WTC11 (cell line): Measurements from ENCODE around the gene KCNJ1. TPM values are rescaled to one million over a fixed set of nuclear protein-coding genes. Genes with fewer than 3 reads are reported as not detected.

Source experiments
- ATAC-seq: fragments of 200-7000 bp; cut with Tn5 transposase; 2 replicates; pipeline ENCODE4 v1.10.0; 2021; ENCODE audit warnings: mild to moderate bottlenecking, moderate library complexity
- CTCF ChIA-PET: fragments of 300-600 bp; sonication (Branson Sonifier 250); formaldehyde crosslinking; loops from one replicate; lab custom pipeline; 2021; ENCODE audit warnings: antibody characterized with exemption; lab: Charles Lee
- POLR2A ChIA-PET: fragments of 350-600 bp; sonication (Branson Sonifier 250); formaldehyde crosslinking; loops from one replicate; lab custom pipeline; 2021; ENCODE audit warnings: antibody characterized with exemption; lab: Charles Lee
- DNase-seq: peaks from one replicate; pipeline ENCODE4 v3.0.0; 2021; ENCODE audit warnings: low spot score
- H3K27ac Mint-ChIP-seq: 2 replicates; pipeline ENCODE4 v1.8.0; 2021; ENCODE audit warnings: mixed read lengths
- H3K27me3 Mint-ChIP-seq: 2 replicates; pipeline ENCODE4 v1.8.0; 2021; ENCODE audit warnings: low read depth, mild to moderate bottlenecking, moderate library complexity, mixed read lengths
- H3K36me3 Mint-ChIP-seq: 2 replicates; pipeline ENCODE4 v1.8.0; 2021; ENCODE audit warnings: mixed read lengths
- H3K4me1 Mint-ChIP-seq: 2 replicates; pipeline ENCODE4 v1.8.0; 2022; ENCODE audit warnings: mixed read lengths
- H3K4me3 Mint-ChIP-seq: 2 replicates; pipeline ENCODE4 v1.8.0; 2021; ENCODE audit warnings: mild to moderate bottlenecking, moderate library complexity, mixed read lengths
- H3K9me3 Mint-ChIP-seq: 2 replicates; pipeline ENCODE4 v1.8.0; 2021; ENCODE audit warnings: mixed read lengths
- CBFB ChIP-seq: sonication (generic); formaldehyde crosslinking; IDR thresholded peaks from 2 replicates; pipeline ENCODE4 v1.8.1; 2022; ENCODE audit warnings: mild to moderate bottlenecking, low read depth, missing genetic modification reagents
- CREM ChIP-seq: sonication (generic); formaldehyde crosslinking; IDR thresholded peaks from 2 replicates; pipeline ENCODE4 v1.8.1; 2022; ENCODE audit warnings: mild to moderate bottlenecking, missing genetic modification reagents, moderate library complexity
- ESRRA ChIP-seq: sonication (generic); formaldehyde crosslinking; IDR thresholded peaks from 2 replicates; pipeline ENCODE4 v1.8.1; 2022; ENCODE audit warnings: mild to moderate bottlenecking, missing genetic modification reagents, borderline replicate concordance
- FOXK1 ChIP-seq: sonication (generic); formaldehyde crosslinking; IDR thresholded peaks from 2 replicates; pipeline ENCODE4 v1.8.0; 2022; ENCODE audit warnings: mild to moderate bottlenecking, moderate library complexity, missing genetic modification reagents
- FOXP1 ChIP-seq: sonication (generic); formaldehyde crosslinking; IDR thresholded peaks from 2 replicates; pipeline ENCODE4 v1.8.0; 2022; ENCODE audit warnings: missing genetic modification reagents, mild to moderate bottlenecking, moderate library complexity, borderline replicate concordance
- NR1H2 ChIP-seq: sonication (generic); formaldehyde crosslinking; IDR thresholded peaks from 2 replicates; pipeline ENCODE4 v1.9.0; 2021; ENCODE audit warnings: mild to moderate bottlenecking, moderate library complexity, missing genetic modification reagents
- NR2C2 ChIP-seq: sonication (generic); formaldehyde crosslinking; IDR thresholded peaks from 2 replicates; pipeline ENCODE4 v1.8.0; 2022; ENCODE audit warnings: mild to moderate bottlenecking, missing genetic modification reagents
- SMAD3 ChIP-seq: sonication (generic); formaldehyde crosslinking; IDR thresholded peaks from 2 replicates; pipeline ENCODE4 v1.8.0; 2022; ENCODE audit warnings: missing genetic modification reagents, mild to moderate bottlenecking, borderline replicate concordance
- SP1 ChIP-seq: sonication (generic); formaldehyde crosslinking; conservative IDR thresholded peaks from 2 replicates; pipeline ENCODE4 v1.8.1; 2022; ENCODE audit warnings: missing genetic modification reagents
- ZNF219 ChIP-seq: sonication (generic); formaldehyde crosslinking; IDR thresholded peaks from 2 replicates; pipeline ENCODE4 v1.8.0; 2023; ENCODE audit warnings: missing genetic modification reagents, mild to moderate bottlenecking, borderline replicate concordance
- total RNA-seq: library from RNA; stranded (reverse); gene quantifications from 3 replicates; pipeline ENCODE4 v1.2.3, GENCODE V29; 2021
- TF ChIP-seq, protein P1 (sequence below): sonication (generic); formaldehyde crosslinking; IDR thresholded peaks from 2 replicates; pipeline ENCODE4 v1.8.1; 2022; ENCODE audit warnings: mild to moderate bottlenecking, missing genetic modification reagents, moderate library complexity, borderline replicate concordance
- TF ChIP-seq, protein P2 (sequence below): fragments of 250-450 bp; sonication (Bioruptor Pico); conservative IDR thresholded peaks from 2 replicates; pipeline ENCODE4 v1.9.0; 2021; ENCODE audit warnings: mild to moderate bottlenecking
- TF ChIP-seq, protein P3 (sequence below): sonication (generic); formaldehyde crosslinking; IDR thresholded peaks from 2 replicates; pipeline ENCODE4 v1.8.1; 2022; ENCODE audit warnings: low read depth, mild to moderate bottlenecking, moderate library complexity, missing genetic modification reagents, borderline replicate concordance
- TF ChIP-seq, protein P4 (sequence below): sonication (generic); formaldehyde crosslinking; IDR thresholded peaks from 2 replicates; pipeline ENCODE4 v1.8.0; 2022; ENCODE audit warnings: mild to moderate bottlenecking, missing genetic modification reagents
- TF ChIP-seq, protein P5 (sequence below): fragments of 250-450 bp; sonication (Bioruptor Pico); IDR thresholded peaks from 2 replicates; pipeline ENCODE4 v2.1.2; 2022; ENCODE audit warnings: mild to moderate bottlenecking, moderate library complexity
- TF ChIP-seq, protein P6 (sequence below): fragments of 250-450 bp; sonication (Bioruptor Pico); IDR thresholded peaks from 2 replicates; pipeline ENCODE4 v1.9.0; 2021; ENCODE audit warnings: moderate library complexity, mild to moderate bottlenecking, inconsistent platforms, borderline replicate concordance
- TF ChIP-seq, protein P7 (sequence below): sonication (generic); formaldehyde crosslinking; IDR thresholded peaks from 2 replicates; pipeline ENCODE4 v1.8.1; 2023; ENCODE audit warnings: mild to moderate bottlenecking, moderate library complexity, missing genetic modification reagents
- TF ChIP-seq, protein P8 (sequence below): sonication (generic); formaldehyde crosslinking; IDR thresholded peaks from 2 replicates; pipeline ENCODE4 v1.8.1; 2023; ENCODE audit warnings: mild to moderate bottlenecking, missing genetic modification reagents

KCNJ1 gene
- total RNA-seq, 1 experiment from 2014 or later, result 0.24 TPM

DNA sequence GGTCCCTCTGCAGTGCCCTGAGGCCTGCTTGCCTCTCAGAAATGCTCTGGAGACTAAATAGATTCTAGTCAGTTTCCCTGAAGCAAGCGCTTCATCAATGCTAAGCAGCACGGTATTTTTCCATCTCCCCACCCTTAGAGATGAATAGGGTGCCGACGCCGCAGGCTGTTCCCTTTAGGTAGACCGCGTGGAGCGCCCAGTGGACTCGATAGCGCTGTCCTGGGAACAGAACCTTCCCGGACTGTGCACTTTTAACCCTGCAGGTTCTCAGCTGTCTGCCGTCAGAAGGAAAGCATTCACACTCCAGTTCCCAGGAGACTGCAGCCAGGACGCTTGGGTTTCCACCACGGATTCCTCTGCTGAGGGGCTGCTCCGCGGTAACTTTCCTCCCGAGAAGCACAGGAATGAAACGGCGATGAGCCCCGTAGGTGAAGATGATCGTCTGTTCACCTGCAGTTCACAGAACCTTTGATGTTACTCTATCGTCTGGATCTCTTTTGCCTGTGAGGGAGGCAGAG is 9.1 kb upstream of the KCNJ1 start (continued):
- TF ChIP-seq ZNF219 (CRISPR knock-in tag), result no peak
- no peak for TF ChIP-seq ESRRA
- TF ChIP-seq, protein P1, sequence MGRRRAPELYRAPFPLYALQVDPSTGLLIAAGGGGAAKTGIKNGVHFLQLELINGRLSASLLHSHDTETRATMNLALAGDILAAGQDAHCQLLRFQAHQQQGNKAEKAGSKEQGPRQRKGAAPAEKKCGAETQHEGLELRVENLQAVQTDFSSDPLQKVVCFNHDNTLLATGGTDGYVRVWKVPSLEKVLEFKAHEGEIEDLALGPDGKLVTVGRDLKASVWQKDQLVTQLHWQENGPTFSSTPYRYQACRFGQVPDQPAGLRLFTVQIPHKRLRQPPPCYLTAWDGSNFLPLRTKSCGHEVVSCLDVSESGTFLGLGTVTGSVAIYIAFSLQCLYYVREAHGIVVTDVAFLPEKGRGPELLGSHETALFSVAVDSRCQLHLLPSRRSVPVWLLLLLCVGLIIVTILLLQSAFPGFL (CRISPR knock-in tag), result no peak
- TF ChIP-seq, protein P2, sequence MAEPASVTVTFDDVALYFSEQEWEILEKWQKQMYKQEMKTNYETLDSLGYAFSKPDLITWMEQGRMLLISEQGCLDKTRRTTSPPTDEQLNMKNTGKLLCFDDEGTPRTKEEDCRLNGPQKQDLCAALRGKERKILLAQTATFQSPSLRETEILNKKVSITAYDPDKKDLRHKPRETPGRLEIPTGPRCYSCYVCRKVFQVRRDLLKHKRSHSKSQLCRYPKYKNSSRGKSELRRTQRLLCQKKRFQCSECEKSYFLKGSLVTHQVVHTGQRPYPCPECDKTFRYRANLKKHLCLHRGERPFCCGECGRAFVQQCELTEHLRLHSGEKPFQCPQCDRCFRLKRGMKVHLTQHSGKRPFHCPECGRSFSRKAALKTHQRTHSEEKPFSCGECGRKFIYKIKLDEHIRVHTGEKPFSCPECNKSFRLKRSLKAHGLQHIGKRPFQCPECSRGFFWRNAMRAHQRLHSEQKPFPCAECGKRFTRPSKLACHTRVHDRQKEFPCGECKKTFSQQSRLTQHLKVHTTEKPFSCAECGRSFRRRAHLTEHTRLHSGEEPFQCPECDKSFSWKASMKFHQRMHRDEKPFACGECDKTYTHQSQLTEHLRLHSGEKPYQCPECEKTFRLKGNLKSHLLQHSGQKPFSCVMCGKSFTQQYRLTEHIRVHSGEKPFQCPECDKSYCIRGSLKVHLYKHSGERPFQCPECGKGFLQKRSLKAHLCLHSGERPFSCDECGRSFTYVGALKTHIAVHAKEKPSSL, result no peak
- no peak for TF ChIP-seq NR1H2 (CRISPR knock-in tag)
- TF ChIP-seq, protein P3, sequence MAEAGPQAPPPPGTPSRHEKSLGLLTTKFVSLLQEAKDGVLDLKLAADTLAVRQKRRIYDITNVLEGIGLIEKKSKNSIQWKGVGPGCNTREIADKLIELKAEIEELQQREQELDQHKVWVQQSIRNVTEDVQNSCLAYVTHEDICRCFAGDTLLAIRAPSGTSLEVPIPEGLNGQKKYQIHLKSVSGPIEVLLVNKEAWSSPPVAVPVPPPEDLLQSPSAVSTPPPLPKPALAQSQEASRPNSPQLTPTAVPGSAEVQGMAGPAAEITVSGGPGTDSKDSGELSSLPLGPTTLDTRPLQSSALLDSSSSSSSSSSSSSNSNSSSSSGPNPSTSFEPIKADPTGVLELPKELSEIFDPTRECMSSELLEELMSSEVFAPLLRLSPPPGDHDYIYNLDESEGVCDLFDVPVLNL (CRISPR knock-in tag), result no peak
- TF ChIP-seq FOXK1 (CRISPR knock-in tag), result no peak

DNA sequence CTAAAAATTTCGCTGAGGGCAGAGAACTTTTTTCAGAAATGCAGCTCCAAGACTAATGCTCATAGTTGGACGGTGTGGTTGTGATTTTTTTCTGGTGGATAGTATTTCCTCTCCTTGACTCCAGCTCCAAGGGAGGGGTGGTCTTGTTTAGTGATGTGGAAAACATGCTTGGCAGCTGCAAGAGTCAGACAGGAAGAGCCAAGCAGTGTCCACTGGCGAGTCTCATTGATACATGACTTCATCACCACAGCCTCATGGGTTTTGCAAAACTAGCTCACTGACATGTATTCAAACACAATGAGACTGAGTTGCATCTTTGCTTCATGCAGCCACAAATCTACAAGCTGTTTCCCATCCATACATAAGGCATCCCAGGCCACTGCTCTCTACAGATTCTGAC is 7.3 kb upstream of the KCNJ1 start:
- no peak overlapping the region for H3K27ac Mint-ChIP-seq
- no peak overlapping the region for H3K4me3 Mint-ChIP-seq
- peaks cover 59% of the 10 kb centered on the region for H3K27me3 Mint-ChIP-seq

DNA sequence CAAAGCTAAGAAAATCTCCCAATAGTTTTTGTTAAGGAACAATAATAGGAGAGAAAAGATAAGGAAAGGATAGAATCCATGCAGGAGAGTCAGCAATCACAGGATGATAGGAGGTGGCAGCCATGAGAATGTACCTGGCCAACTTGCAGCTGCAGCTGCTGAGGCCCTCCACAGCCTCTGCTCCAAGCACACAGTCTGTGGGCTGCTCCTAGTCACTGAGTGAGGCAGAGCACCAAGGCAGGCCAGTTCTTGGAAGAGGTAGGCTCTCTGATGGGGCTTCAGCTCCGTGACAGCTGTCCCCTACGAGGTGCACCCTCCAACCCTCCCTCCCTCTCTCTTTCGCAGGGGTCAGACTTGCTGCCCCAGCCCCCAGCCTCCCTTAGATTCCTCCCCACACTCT is 5.5 kb upstream of the KCNJ1 start:
- Mint-ChIP-seq H3K36me3 (no peaks in the 10 kb centered on the region; the same call in 1 of the 2 replicates), H3K4me3 (peak overlapping the region; percentile 38; the same call in 1 of the 2 replicates), H3K27ac (no peak overlapping the region), H3K9me3 (no peaks in the 10 kb centered on the region), H3K27me3 (peaks cover 54% of the 10 kb centered on the region), H3K4me1 (peaks cover 43% of the 10 kb centered on the region)
- TF ChIP-seq, protein P4, sequence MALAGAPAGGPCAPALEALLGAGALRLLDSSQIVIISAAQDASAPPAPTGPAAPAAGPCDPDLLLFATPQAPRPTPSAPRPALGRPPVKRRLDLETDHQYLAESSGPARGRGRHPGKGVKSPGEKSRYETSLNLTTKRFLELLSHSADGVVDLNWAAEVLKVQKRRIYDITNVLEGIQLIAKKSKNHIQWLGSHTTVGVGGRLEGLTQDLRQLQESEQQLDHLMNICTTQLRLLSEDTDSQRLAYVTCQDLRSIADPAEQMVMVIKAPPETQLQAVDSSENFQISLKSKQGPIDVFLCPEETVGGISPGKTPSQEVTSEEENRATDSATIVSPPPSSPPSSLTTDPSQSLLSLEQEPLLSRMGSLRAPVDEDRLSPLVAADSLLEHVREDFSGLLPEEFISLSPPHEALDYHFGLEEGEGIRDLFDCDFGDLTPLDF (CRISPR knock-in tag), result no peak
- TF ChIP-seq SP1 (CRISPR knock-in tag), result 0 out of 2 replicates have a peak, but pooled peaks have one; percentile 23
- DNase-seq (no peak), ATAC-seq (peak; percentile 11)
- POLR2A ChIA-PET, result no interaction called here
- CTCF ChIA-PET, result interaction anchor here (1.0 to 1.8 kb wide), 8 partner anchors 8 to 84 kb away, joined by 3 to 10 read pairs (median 5); no protein-coding TSS in a partner anchor

More for the DNA sequence above, 7.3 kb upstream of the KCNJ1 start:
- peaks cover 42% of the 10 kb centered on the region for H3K4me1 Mint-ChIP-seq
- H3K9me3 Mint-ChIP-seq, result no peaks in the 10 kb centered on the region
- DNase-seq (no peak), ATAC-seq (no peak)
- ChIA-PET CTCF (interaction anchor here (1.2 to 1.4 kb wide), 2 partner anchors 11 to 12 kb away, joined by 3 to 5 read pairs; no protein-coding TSS in a partner anchor), POLR2A (no interaction called here)
- no peak for TF ChIP-seq CREM (CRISPR knock-in tag)
- H3K36me3 Mint-ChIP-seq, result no peaks in the 10 kb centered on the region; the same call in 1 of the 2 replicates

DNA sequence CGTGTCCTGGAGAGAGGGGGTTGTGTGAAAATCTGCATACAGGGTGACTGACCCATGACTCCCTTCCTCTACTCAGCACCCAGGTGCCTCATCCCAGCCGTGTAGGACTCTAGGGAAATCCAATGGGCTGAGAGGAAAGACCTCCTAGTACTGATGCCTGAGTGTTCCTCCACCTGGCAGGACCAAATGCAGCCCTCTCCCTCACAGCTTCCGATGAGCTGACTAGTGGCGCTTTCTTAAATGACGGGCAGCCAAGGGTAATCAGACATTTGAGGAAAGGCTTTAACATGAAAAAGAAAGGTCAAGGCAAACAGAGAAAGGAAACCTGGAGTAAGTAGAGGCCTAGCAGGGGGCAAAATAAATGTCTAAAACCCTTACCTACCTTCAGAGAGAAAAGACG is 5.0 kb upstream of the KCNJ1 start:
- DNase-seq (no peak), ATAC-seq (peak; percentile 44)
- peak overlapping the region; percentile 38 for H3K4me3 Mint-ChIP-seq
- POLR2A ChIA-PET, result no interaction called here
- peaks cover 1% of the 10 kb centered on the region; the same call in 1 of the 2 replicates for H3K9me3 Mint-ChIP-seq
- no peaks in the 10 kb centered on the region; the same call in 1 of the 2 replicates for H3K36me3 Mint-ChIP-seq
- peaks cover 50% of the 10 kb centered on the region for H3K27me3 Mint-ChIP-seq
- CTCF ChIA-PET, result interaction anchor here (0.5 to 1.8 kb wide), 9 partner anchors 8 to 84 kb away, joined by 3 to 10 read pairs (median 5); no protein-coding TSS in a partner anchor
- peaks cover 43% of the 10 kb centered on the region for H3K4me1 Mint-ChIP-seq
- no peak overlapping the region for H3K27ac Mint-ChIP-seq
- TF ChIP-seq, protein P5, sequence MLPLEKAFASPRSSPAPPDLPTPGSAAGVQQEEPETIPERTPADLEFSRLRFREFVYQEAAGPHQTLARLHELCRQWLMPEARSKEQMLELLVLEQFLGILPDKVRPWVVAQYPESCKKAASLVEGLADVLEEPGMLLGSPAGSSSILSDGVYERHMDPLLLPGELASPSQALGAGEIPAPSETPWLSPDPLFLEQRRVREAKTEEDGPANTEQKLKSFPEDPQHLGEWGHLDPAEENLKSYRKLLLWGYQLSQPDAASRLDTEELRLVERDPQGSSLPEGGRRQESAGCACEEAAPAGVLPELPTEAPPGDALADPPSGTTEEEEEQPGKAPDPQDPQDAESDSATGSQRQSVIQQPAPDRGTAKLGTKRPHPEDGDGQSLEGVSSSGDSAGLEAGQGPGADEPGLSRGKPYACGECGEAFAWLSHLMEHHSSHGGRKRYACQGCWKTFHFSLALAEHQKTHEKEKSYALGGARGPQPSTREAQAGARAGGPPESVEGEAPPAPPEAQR (CRISPR knock-in tag), result no peak
- no peak for TF ChIP-seq SMAD3
- TF ChIP-seq, protein P6, sequence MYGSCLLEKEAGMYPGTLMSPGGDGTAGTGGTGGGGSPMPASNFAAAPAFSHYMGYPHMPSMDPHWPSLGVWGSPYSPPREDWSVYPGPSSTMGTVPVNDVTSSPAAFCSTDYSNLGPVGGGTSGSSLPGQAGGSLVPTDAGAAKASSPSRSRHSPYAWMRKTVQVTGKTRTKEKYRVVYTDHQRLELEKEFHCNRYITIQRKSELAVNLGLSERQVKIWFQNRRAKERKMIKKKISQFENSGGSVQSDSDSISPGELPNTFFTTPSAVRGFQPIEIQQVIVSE, result no peak
- TF ChIP-seq CBFB, result no peak
- no peak for TF ChIP-seq FOXP1 (CRISPR knock-in tag)
- TF ChIP-seq, protein P7, sequence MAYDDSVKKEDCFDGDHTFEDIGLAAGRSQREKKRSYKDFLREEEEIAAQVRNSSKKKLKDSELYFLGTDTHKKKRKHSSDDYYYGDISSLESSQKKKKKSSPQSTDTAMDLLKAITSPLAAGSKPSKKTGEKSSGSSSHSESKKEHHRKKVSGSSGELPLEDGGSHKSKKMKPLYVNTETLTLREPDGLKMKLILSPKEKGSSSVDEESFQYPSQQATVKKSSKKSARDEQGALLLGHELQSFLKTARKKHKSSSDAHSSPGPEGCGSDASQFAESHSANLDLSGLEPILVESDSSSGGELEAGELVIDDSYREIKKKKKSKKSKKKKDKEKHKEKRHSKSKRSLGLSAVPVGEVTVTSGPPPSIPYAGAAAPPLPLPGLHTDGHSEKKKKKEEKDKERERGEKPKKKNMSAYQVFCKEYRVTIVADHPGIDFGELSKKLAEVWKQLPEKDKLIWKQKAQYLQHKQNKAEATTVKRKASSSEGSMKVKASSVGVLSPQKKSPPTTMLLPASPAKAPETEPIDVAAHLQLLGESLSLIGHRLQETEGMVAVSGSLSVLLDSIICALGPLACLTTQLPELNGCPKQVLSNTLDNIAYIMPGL (CRISPR knock-in tag), result no peak
- TF ChIP-seq, protein P8, sequence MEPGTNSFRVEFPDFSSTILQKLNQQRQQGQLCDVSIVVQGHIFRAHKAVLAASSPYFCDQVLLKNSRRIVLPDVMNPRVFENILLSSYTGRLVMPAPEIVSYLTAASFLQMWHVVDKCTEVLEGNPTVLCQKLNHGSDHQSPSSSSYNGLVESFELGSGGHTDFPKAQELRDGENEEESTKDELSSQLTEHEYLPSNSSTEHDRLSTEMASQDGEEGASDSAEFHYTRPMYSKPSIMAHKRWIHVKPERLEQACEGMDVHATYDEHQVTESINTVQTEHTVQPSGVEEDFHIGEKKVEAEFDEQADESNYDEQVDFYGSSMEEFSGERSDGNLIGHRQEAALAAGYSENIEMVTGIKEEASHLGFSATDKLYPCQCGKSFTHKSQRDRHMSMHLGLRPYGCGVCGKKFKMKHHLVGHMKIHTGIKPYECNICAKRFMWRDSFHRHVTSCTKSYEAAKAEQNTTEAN (CRISPR knock-in tag), result no peak
- no peak for TF ChIP-seq NR2C2
